Suprapubic skin (tissue), 4 donors: ENCODE measurements around the gene VIPR1.

Experiments
- EP300 ChIP-seq: sonication (generic); formaldehyde crosslinking; IDR thresholded peaks from one replicate; pipeline ENCODE4 v1.6.1; 2017; ENCODE audit warnings: antibody characterized with exemption
- POLR2A ChIP-seq, 2 donors: fragments of 450-650 bp; IDR thresholded peaks; one replicate each; pipeline ENCODE4 v1.6.1; 2017; ENCODE audit warnings: antibody characterized with exemption in 2 of 2, mild to moderate bottlenecking in 2 of 2, moderate library complexity in 2 of 2
- POLR2AphosphoS5 ChIP-seq, 3 donors: sonication (generic); formaldehyde crosslinking; IDR thresholded peaks; one replicate each; pipeline ENCODE4 v1.6.1; 2017; ENCODE audit warnings: antibody characterized with exemption in 3 of 3
- TF ChIP-seq, protein P1 (sequence below), 2 donors: fragments of 200-600 bp in 1 of 2; fragments of 450-650 bp in 1 of 2; sonication (generic) in 1 of 2; IDR thresholded peaks; one replicate each; pipeline ENCODE4 v1.5.1; 2016 to 2019; ENCODE audit warnings: antibody characterized with exemption in 2 of 2, mild to moderate bottlenecking in 1 of 2, moderate library complexity in 1 of 2

DNA sequence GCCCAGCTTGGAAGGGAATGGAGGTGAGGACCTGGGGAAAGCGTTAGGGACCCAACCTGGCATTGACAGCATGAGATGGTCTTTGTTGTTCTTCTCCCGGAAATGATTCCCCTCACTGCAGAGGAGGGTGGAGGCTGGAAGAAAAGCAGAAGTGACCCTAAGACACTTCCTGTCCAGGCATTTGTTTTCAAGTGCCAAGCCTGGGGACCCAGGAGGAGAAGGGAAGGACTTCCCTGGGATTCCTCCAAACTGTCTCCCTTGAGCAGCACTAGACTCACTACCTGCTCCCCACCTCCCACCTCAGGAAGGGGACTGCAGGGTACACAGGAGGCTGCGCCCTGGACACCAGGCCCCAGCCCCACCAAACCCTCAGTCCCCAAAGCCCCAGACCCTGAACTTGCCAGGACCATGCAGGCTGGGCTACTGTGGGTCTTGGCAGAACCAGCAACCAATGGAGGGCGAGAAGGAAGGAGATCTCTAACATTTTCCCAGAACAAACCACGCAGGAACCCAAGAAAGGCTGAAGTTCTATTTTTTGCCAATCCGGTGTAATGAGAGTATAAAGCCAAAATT is 9.8 kb upstream of the VIPR1 start:
- TF ChIP-seq, protein P1, sequence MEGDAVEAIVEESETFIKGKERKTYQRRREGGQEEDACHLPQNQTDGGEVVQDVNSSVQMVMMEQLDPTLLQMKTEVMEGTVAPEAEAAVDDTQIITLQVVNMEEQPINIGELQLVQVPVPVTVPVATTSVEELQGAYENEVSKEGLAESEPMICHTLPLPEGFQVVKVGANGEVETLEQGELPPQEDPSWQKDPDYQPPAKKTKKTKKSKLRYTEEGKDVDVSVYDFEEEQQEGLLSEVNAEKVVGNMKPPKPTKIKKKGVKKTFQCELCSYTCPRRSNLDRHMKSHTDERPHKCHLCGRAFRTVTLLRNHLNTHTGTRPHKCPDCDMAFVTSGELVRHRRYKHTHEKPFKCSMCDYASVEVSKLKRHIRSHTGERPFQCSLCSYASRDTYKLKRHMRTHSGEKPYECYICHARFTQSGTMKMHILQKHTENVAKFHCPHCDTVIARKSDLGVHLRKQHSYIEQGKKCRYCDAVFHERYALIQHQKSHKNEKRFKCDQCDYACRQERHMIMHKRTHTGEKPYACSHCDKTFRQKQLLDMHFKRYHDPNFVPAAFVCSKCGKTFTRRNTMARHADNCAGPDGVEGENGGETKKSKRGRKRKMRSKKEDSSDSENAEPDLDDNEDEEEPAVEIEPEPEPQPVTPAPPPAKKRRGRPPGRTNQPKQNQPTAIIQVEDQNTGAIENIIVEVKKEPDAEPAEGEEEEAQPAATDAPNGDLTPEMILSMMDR (IDR thresholded peaks at IDR 0.05), result no peak
- no peak for TF ChIP-seq POLR2A (IDR thresholded peaks at IDR 0.05)
- no peak for TF ChIP-seq POLR2AphosphoS5 (IDR thresholded peaks at IDR 0.05)
- TF ChIP-seq EP300, result no peak
